ENCODE results near the gene OR2L5.

- TF ChIP-seq POLR2AphosphoS5 (IDR thresholded peaks at IDR 0.05; ENCODE audit: low read depth, low read length) (no peak), TAF1 (IDR thresholded peaks at IDR 0.05; ENCODE audit: borderline replicate concordance, insufficient read depth, low read length) (no peak), REST (IDR thresholded peaks at IDR 0.05; ENCODE audit: insufficient read depth in 1 of 2, low read depth in 2 of 2, low read length in 2 of 2) (no peak), SIN3A (IDR thresholded peaks at IDR 0.05; ENCODE audit: borderline replicate concordance, insufficient read depth, low read length) (no peak), FOXP2 (optimal IDR thresholded peaks at IDR 0.05; ENCODE audit: borderline replicate concordance, extremely low read depth, extremely low read length, insufficient read depth) (no peak)
Observed at GRCh38 chr1:248045209-248045608, 31.7 kb downstream of the OR2L5 start.
